HG03571 (cell line): ENCODE results near the gene CBFA2T2.
A peak's percentile ranks its signal among the peaks of the same experiment; 100 is the strongest.

Experiments used
- ATAC-seq: cut with Tn5 transposase; IDR thresholded peaks from one replicate; pipeline ENCODE4 v1.9.1; 2021; ENCODE audit not compliant: unreplicated experiment

CBFA2T2 gene

GRCh38 chr20:33663161-33664084 lies 173.5 kb downstream of the CBFA2T2 start:
- ATAC-seq, result peak; percentile 45

GRCh38 chr20:33664085-33664761 lies 174.3 kb downstream of the CBFA2T2 start:
- no peak for ATAC-seq

- no peak for ATAC-seq
Measured at GRCh38 chr20:33664762-33665144, 174.9 kb downstream of the CBFA2T2 start.

- ATAC-seq, result peak; percentile 54
Measured at GRCh38 chr20:33666293-33667244, 176.7 kb downstream of the CBFA2T2 start, which contains the start of gene ACTL10. ACTL10 (plus strand) TSS chr20:33666943; CDS start chr20:33667498, 555 bp downstream.

GRCh38 chr20:33667245-33667675 lies 177.4 kb downstream of the CBFA2T2 start:
- peak; percentile 0 for ATAC-seq

- ATAC-seq, result peak; percentile 29
Measured at GRCh38 chr20:33667676-33668465, 178.0 kb downstream of the CBFA2T2 start.

- ATAC-seq, result no peak
Measured at GRCh38 chr20:33668466-33669155, 178.7 kb downstream of the CBFA2T2 start.

GRCh38 chr20:33669224-33669623 lies 179.3 kb downstream of the CBFA2T2 start:
- ATAC-seq, result no peak

- ATAC-seq, result no peak
Measured at GRCh38 chr20:33669873-33670640, 180.2 kb downstream of the CBFA2T2 start.

- no peak for ATAC-seq
Measured at GRCh38 chr20:33670715-33671499, 181.0 kb downstream of the CBFA2T2 start.

GRCh38 chr20:33671573-33672288 lies 181.8 kb downstream of the CBFA2T2 start:
- no peak for ATAC-seq

- ATAC-seq, result no peak
Measured at GRCh38 chr20:33672426-33673113, 182.7 kb downstream of the CBFA2T2 start.

- no peak for ATAC-seq
Measured at GRCh38 chr20:33673114-33673409, 183.2 kb downstream of the CBFA2T2 start.

- no peak for ATAC-seq
Measured at GRCh38 chr20:33673410-33674293, 183.8 kb downstream of the CBFA2T2 start.

GRCh38 chr20:33674294-33675135 lies 184.6 kb downstream of the CBFA2T2 start, which contains the start of gene NECAB3:
NECAB3 (minus strand) TSS chr20:33674428; CDS start chr20:33674352, 76 bp downstream.
- no peak for ATAC-seq
